HG02981 (cell line): Measurements from ENCODE around the gene EIF2D.
"Not testable (repeated sequence)": the region's sequence is repeated elsewhere in the genome, so short reads cannot be mapped to it uniquely, and the experiment has no call there.

Experiments used
- ATAC-seq: cut with Tn5 transposase; IDR thresholded peaks from one replicate; pipeline ENCODE4 v1.9.1; 2021; ENCODE audit warnings: mild to moderate bottlenecking, moderate library complexity; ENCODE audit not compliant: unreplicated experiment

EIF2D gene

DNA sequence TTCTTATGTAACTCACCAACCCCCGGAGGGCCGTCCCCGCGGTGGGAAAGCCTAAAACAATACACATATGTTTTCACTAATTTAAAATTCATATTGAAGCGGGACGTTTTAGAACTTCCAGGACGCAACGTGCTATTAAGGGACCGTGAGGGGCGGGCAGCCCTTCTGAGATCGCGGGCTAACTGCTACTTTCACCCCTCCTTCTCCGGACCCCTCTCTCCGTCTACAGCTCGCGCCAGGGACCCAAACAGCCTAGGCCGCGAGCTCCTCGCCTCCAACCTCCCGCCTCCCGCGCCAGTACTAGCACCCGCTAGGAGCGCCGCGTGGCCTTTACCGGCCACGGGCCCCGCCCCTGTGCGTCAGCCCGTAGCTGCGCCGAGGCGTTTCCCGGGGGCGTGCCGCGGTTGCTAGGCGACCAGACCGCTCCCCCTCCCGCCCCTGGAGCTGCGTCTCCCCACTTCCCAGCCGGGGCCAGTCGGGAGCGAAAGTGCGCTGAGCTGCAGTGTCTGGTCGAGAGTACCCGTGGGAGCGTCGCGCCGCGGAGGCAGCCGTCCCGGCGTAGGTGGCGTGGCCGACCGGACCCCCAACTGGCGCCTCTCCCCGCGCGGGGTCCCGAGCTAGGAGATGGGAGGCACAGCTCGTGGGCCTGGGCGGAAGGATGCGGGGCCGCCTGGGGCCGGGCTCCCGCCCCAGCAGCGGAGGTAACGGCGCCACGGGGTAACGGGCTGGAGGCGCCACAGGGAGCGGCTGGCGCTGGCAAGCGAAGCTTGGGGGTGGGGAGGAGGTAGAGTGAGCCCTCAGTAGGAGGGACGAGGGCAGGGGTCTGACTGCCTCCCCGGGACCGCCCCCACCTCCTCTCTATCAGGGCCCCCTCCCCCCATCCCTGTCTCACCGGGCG is 23.1 kb upstream of the EIF2D start, which contains the start of gene DYRK3:
Gene DYRK3, plus strand, starts transcription at position 457 of the 898 bp plus-strand sequence. Its CDS starts 168 bp downstream, at position 625.
- ATAC-seq, result peak; percentile 89

- no peak for ATAC-seq
Observed at GRCh38 chr1:206634365-206635079, 22.3 kb upstream of the EIF2D start.

DNA sequence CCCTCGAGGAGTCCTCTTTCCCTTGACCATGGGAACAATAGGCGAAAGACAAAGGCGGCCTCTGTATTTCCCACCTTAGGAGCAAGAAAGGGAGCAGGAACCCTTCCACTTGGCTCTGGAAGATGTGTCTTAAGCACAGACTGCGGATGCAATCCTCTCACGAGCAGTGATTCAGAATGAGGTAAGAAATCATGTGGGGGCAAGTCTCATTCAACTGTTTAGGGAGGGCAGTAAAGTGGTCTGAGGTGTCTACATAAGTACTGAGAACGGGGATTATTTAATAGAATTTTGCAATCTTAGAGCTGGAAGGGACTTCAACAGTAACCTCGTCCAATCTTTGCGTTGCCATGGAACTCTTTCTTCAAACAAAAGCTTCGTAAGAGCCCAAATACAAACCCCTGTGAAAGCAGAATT is 21.4 kb upstream of the EIF2D start:
- ATAC-seq, result no peak

GRCh38 chr1:206631085-206631509 is 18.8 kb upstream of the EIF2D start:
- ATAC-seq, result no peak

DNA sequence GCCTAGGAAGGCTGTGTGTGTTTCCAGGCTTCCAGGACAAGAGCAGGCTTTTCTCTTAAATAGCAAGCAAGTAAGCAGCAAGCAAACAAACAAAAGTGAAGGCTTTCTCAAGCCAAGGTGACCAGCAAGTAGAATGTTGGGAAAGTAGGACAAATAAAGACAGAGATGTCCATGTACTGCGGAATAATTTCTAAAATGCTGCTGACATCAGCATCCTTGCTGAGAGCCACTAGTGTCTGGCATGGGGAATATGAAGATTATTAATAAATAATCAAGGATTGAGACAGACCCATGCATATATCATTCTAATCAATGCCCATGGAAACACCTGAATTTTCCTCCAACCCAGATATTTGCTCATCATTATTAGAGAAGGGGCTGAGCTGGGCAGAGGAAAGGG is 16.7 kb upstream of the EIF2D start:
- no peak for ATAC-seq

- not testable (repeated sequence) for ATAC-seq
Observed at GRCh38 chr1:206626396-206626795, 14.1 kb upstream of the EIF2D start.

- ATAC-seq, result peak; percentile 31
Observed at GRCh38 chr1:206609229-206609991, 2.9 kb downstream of the EIF2D start.

DNA sequence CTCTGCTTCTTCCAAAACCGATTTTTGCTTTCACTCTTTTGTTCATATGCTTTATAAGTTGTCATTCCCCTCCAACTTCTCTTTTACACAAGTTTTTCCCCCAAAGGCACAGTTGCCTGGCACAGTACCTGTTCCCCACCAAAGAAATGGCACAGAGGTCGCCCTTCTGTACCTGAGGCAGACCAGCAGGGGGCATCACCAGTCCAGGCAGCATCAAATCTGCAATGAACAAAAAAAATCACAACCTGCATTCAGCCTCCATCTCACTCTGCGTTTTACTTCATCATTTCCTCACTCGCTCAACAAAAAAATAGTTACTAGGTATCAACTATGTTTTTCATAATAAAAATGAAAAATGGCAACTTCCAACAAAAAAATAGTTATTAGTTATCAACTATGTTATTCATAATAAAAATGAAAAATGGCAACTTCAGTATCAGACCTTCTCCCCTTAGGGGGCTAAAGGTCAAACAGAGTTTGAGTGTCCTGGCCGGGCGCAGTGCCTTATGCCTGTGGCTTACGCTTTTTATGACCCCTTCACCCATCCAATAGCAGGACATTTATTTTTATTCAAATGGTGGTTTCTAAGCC is 4.1 kb downstream of the EIF2D start:
- ATAC-seq, result no peak

DNA sequence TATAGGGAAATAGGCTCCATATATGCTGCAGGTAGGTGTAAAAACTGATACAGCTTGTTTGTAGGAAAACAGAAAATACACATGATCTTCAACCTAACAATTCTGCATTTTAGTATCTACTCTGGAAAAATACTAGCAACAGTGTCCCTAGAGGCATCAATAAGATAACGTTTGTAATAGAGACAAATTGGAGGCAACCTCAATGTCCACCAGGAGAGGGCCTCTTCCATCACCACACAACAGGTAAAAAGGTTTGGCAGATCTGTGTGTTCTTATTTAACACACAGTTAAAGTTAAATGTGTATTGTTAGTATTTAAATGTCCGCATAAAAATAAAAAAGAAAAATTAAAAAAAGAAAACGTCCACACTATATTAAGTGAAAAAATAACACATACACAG is 5.4 kb downstream of the EIF2D start:
- no peak for ATAC-seq

GRCh38 chr1:206604861-206605260 is 7.4 kb downstream of the EIF2D start:
- no peak for ATAC-seq

GRCh38 chr1:206600527-206600926 is 11.7 kb downstream of the EIF2D start:
- ATAC-seq, result no peak

- no peak for ATAC-seq
Observed at GRCh38 chr1:206596319-206596666, 16.0 kb downstream of the EIF2D start.

DNA sequence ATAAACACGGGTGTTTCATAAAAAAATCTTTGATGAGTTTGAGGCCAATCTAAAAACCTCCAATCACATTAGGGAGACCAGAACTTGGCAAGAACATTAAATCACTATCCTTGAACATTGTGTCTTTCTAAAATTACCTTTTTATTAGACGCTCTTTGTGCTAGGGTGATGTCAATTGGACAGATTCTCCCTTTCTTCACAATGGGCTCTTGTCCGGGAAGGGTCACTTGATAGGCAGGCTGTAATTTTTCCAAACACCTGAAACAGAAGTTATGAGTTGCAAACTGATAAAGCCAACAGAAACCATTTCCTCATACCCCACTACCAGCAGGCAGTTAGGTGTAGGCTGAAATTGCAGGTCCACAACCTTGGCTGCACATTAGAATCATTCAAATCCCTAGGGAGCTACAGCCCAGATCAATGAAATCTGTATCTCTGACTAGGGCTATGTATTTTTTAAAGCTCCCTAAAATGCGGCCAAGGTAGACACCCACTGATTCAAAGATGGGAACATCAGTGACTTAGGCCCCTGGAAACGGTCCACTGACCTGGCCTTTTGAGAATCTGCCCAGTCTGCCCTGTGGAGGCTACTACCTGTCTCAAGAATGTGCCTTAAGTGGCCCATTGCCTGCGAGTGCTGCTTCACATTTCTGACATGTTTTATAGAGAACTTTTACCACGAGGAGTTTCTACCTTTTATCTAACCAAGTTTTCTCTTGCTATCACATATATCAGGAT is 16.5 kb downstream of the EIF2D start:
- ATAC-seq, result no peak

DNA sequence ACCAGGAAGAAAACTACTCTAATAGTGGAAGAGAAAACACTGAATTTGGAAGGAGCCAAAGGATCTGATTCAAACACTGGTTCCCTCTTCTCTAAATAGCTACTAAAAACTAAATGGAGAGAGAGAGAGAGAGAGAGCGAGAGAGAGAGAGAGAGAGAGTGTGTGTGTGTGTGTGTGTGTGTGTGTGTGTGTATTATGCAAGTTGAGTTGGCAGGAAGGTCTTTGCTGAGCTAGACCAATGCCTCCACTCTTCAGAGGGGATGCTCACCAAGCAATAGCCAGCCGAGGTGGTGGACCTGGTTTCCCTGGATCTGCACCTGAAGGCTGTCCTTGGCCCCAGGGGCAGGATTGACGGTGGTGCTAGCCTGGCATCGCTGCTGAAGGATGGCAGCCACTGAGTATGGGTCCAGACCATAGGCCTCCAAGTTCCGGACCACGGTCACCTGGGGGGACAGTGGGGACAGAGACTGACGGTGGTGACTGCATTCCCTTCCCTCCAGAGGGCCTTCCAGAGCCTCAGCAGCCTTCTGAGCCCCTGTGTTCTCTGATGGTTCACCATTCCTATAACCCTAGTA is 18.8 kb downstream of the EIF2D start:
- no peak for ATAC-seq

DNA sequence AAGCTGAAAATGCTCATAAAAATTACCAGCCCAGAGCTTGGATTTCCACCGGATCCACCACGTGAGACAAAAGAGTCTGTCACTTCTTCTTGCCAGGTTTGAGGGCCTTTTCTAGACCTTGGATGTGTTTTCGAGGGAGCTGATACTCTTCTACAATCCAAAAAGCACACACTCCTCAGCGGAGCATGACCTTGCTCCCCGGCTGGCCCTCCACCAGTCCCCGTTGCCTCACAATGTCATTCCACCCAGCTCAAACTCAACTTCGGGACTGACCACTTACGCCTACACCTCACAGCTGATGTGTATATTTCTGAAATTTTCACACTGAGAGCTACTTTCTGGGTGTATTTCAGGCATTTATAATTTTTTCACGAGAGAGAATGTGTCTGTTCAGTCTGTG is 20.6 kb downstream of the EIF2D start:
- ATAC-seq, result no peak

DNA sequence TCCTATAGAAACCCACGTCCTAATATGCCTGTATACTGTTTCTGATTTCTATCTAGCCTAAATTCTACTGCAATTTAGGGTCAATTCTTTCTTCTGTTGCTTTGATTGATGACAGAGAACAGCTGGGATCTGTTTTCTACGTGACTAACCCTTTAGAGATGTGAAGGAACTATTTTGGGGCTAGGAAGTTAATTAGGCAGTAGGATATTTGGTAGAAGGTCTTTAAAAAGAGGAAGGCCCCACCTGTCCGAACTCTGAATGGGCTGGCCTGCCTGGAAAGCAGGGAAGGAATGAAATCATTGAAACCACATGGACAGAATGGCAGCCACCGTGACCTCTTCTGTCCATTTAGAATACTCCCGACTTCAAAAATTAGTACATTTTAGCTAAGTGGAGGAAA is 21.0 kb downstream of the EIF2D start:
- ATAC-seq, result no peak

- ATAC-seq, result peak; percentile 57
Observed at GRCh38 chr1:206590025-206590758, 22.1 kb downstream of the EIF2D start.

DNA sequence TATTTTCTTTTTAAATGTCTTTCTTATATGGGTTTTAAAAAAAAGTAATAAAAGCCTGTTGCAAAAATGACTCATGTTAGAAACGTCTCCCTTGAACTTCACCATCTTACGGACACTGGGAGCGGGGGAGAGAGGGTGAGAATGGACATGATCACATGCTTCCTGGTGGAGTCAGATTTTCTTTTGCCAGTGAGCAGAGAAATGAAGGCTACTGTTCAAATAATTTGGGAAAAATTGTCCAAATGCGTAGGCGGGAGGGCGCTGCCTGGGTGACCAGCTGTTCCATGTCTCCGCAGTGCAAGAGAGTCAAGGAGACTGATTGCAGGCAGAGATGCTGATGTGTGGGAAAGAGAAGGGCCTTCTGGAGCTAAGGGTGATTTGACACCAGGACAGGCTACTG is 23.1 kb downstream of the EIF2D start:
- ATAC-seq, result no peak

DNA sequence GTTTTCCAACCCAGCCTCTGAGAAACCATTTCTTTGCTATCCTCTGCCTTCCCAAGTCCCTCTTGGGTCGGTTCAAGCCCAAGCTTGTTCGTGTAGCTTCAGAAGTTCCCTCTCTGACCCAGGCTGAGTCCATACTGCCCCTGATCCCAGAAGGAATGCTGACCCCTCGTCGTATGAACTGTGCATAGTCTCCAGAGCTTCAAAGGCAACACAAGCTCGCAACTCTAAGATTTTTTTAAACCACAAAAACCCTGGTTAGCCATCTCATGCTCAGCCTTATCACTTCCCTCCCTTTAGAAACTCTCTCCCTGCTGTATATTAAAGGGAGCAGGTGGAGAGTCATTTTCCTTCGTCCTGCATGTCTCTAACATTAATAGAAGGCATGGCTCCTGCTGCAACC is 23.8 kb downstream of the EIF2D start:
- no peak for ATAC-seq
